ENCODE results near the gene LRBA.

DNA sequence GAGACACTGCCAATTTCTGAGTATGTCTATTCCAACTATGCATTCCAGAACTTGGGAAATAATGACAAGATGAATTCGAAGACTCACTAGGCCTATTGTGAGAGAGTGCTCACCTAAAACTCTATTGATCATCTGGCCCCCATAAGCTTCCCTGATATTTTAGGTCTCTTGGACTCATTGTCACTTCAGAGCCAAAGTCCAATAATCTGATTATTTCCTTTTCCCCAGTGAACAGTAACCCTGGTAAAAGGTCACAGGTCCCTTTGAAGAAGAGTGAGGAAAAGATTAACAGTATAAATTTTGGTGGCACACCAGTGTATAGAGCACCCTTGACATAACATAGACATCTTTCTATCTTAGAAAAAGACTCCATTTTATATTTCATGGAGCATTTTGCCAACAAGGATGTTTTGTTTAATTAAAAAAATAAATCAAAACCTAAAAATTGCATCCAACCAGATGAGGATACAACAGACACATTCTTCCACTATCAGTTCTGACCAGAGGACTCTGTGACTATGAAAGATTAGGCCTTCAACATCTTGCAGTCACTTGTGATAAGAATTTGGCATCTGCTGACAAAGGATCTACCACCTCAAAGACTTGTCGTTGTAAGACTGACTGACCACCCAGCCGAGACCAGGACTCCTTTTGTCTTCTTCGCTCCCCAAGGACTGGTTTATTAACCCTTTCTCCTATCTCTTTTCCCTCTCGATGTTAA is 241.2 kb downstream of the LRBA start:
- TF ChIP-seq, protein P1, sequence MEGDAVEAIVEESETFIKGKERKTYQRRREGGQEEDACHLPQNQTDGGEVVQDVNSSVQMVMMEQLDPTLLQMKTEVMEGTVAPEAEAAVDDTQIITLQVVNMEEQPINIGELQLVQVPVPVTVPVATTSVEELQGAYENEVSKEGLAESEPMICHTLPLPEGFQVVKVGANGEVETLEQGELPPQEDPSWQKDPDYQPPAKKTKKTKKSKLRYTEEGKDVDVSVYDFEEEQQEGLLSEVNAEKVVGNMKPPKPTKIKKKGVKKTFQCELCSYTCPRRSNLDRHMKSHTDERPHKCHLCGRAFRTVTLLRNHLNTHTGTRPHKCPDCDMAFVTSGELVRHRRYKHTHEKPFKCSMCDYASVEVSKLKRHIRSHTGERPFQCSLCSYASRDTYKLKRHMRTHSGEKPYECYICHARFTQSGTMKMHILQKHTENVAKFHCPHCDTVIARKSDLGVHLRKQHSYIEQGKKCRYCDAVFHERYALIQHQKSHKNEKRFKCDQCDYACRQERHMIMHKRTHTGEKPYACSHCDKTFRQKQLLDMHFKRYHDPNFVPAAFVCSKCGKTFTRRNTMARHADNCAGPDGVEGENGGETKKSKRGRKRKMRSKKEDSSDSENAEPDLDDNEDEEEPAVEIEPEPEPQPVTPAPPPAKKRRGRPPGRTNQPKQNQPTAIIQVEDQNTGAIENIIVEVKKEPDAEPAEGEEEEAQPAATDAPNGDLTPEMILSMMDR (conservative IDR thresholded peaks at IDR 0.05; ENCODE audit: low read depth, low read length) = no peak
- TF ChIP-seq CEBPB (IDR thresholded peaks at IDR 0.05; ENCODE audit: low read depth, low read length) (no peak), MXI1 (IDR thresholded peaks at IDR 0.05; ENCODE audit: borderline replicate concordance, low read depth, low read length) (no peak), POLR2A (IDR thresholded peaks at IDR 0.05; ENCODE audit: low read depth, low read length) (no peak), RAD21 (IDR thresholded peaks at IDR 0.05; ENCODE audit: low read length) (no peak), BHLHE40 (IDR thresholded peaks at IDR 0.05; ENCODE audit: low read depth, low read length) (no peak), RFX5 (IDR thresholded peaks at IDR 0.05; ENCODE audit: low read depth, low read length) (no peak)
